GM18526 (cell line): ENCODE data around the gene MPDZ.

Source experiments
- POLR2A ChIP-seq: IDR thresholded peaks from 3 replicates; pipeline ENCODE4 v1.6.1; 2011; ENCODE audit not compliant: insufficient read length; ENCODE audit errors: extremely low read depth

The MPDZ gene

GRCh38 chr9:13063880-13064459, 215.5 kb downstream of the MPDZ start:
- no peak for TF ChIP-seq POLR2A

DNA sequence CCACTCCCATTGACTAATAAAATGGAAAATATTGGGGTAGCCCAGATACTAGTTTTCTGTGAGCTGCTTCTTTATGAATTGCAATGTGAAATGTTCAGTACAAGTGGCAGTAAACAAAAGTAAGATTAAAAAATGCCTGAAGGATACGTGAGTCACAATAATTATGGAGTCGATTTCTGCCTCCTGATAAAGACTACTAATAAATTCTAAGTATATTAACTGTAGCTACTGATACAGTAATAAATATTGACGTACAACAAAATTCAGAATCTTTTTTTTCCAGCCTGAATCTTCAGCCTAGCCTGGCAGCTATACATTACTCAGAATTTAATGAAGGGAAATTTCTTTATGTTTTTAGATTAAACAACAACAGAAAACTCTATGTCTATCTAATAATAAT, 218.1 kb downstream of the MPDZ start:
- no peak for TF ChIP-seq POLR2A
